ENCODE measurements around the gene PDPN. TPM values are rescaled to one million over a fixed set of nuclear protein-coding genes. Genes with fewer than 3 reads are reported as not detected.
"Not testable (repeated sequence)": the region's sequence is repeated elsewhere in the genome, so short reads cannot be mapped to it uniquely, and the experiment has no call there.

PDPN gene
- total and polyA plus RNA-seq, 9 donors: 17.6 to 65.4 (median 41.4) TPM

GRCh38 chr1:13564073-13564472 lies 19.6 kb upstream of the PDPN start:
- no peak for TF ChIP-seq CTCF (IDR thresholded peaks at IDR 0.05)
- no peak overlapping the region for H3K4me3 ChIP-seq
- no peaks in the 10 kb centered on the region for H3K9me3 ChIP-seq
- intact Hi-C loops (cut with DNase I): no loop called here
- H3K4me1 ChIP-seq (ENCODE audit: insufficient read depth): no peaks in the 10 kb centered on the region
- no peaks in the 10 kb centered on the region for H3K27me3 ChIP-seq
- H3K27ac ChIP-seq: no peak overlapping the region
- no peaks in the 10 kb centered on the region for H3K36me3 ChIP-seq
- no peak for DNase-seq
- 80 to 92% (median 82%) methylated on average over 5 of the region's 5 CpGs for WGBS, 3 donors

- 58 to 65% (median 64%) methylated on average over 7 of the region's 7 CpGs for WGBS, 3 donors
- H3K27ac ChIP-seq; H3K4me1 ChIP-seq (ENCODE audit: insufficient read depth); intact Hi-C loops (cut with DNase I); DNase-seq; H3K9me3 ChIP-seq; H3K4me3 ChIP-seq; H3K27me3 ChIP-seq; H3K36me3 ChIP-seq: not testable (repeated sequence)
Measured at GRCh38 chr1:13570435-13570834, 13.2 kb upstream of the PDPN start.

- Histone ChIP-seq H3K36me3 (no peaks in the 10 kb centered on the region), H3K4me3 (no peak overlapping the region), H3K27me3 (no peaks in the 10 kb centered on the region), H3K27ac (no peak overlapping the region), H3K9me3 (no peaks in the 10 kb centered on the region), H3K4me1 (ENCODE audit: insufficient read depth) (no peaks in the 10 kb centered on the region)
- 68 to 73% (median 69%) methylated on average over 5 of the region's 5 CpGs for WGBS, 3 donors
- DNase-seq: no peak
- no peak for TF ChIP-seq EP300 (IDR thresholded peaks at IDR 0.05)
- no peak for TF ChIP-seq POLR2A (IDR thresholded peaks at IDR 0.05)
- no peak for TF ChIP-seq CTCF (IDR thresholded peaks at IDR 0.05)
- intact Hi-C loops (cut with DNase I): no loop called here
Measured at GRCh38 chr1:13570924-13571323, 12.7 kb upstream of the PDPN start.

- H3K4me3 ChIP-seq: no peak overlapping the region
- H3K27ac ChIP-seq: no peak overlapping the region
- no peak for DNase-seq
- H3K9me3 ChIP-seq: no peaks in the 10 kb centered on the region
- no peaks in the 10 kb centered on the region for H3K4me1 ChIP-seq (ENCODE audit: insufficient read depth)
- 60 to 73% (median 67%) methylated on average over 4 of the region's 4 CpGs for WGBS, 3 donors
- no peak for TF ChIP-seq EP300 (IDR thresholded peaks at IDR 0.05)
- no peak for TF ChIP-seq POLR2A (IDR thresholded peaks at IDR 0.05)
- no peak for TF ChIP-seq CTCF (IDR thresholded peaks at IDR 0.05)
- no peaks in the 10 kb centered on the region for H3K27me3 ChIP-seq
- no peaks in the 10 kb centered on the region for H3K36me3 ChIP-seq
- intact Hi-C loops (cut with DNase I): no loop called here
Measured at GRCh38 chr1:13573586-13573985, 10.0 kb upstream of the PDPN start.

GRCh38 chr1:13576926-13577325 lies 6.7 kb upstream of the PDPN start:
- DNase-seq: no peak
- H3K27ac ChIP-seq: no peak overlapping the region
- H3K4me1 ChIP-seq (ENCODE audit: insufficient read depth): no peaks in the 10 kb centered on the region
- H3K36me3 ChIP-seq: no peaks in the 10 kb centered on the region
- H3K4me3 ChIP-seq: no peak overlapping the region
- WGBS, 3 donors: 62 to 71% (median 64%) methylated on average over 11 of the region's 11 CpGs
- no peak for TF ChIP-seq CTCF (IDR thresholded peaks at IDR 0.05)
- TF ChIP-seq EP300 (IDR thresholded peaks at IDR 0.05): no peak
- no peak for TF ChIP-seq POLR2A (IDR thresholded peaks at IDR 0.05)
- H3K27me3 ChIP-seq: no peaks in the 10 kb centered on the region
- intact Hi-C loops (cut with DNase I): no loop called here
- no peaks in the 10 kb centered on the region for H3K9me3 ChIP-seq
